Measurements from ENCODE around the gene CPNE1. TPM values are rescaled to one million over a fixed set of nuclear protein-coding genes. Genes with fewer than 3 reads are reported as not detected.
A peak's percentile ranks its signal among the peaks of the same experiment; 100 is the strongest.

The CPNE1 gene
- total RNA-seq, 1 donor from 2014 or later: 60.6 TPM

GRCh38 chr20:35630636-35631035 lies 34.1 kb downstream of the CPNE1 start:
- ATAC-seq (ENCODE audit: poor library complexity): no peak
- no peak for DNase-seq
- intact Hi-C loops (cut with DNase I): no loop called here

- no peak for DNase-seq
- intact Hi-C loops (cut with DNase I): no loop called here
- ATAC-seq (ENCODE audit: poor library complexity): no peak
These were observed 35.1 kb downstream of the CPNE1 start for GRCh38 chr20:35629427-35630145.

- no peak for DNase-seq
- ATAC-seq (ENCODE audit: poor library complexity): no peak
- intact Hi-C loops (cut with DNase I): no loop called here
These were observed 37.6 kb downstream of the CPNE1 start for GRCh38 chr20:35627121-35627520.

GRCh38 chr20:35626386-35627001 lies 38.2 kb downstream of the CPNE1 start:
- intact Hi-C loops (cut with DNase I): no loop called here
- ATAC-seq (ENCODE audit: poor library complexity): no peak
- no peak for DNase-seq

DNA sequence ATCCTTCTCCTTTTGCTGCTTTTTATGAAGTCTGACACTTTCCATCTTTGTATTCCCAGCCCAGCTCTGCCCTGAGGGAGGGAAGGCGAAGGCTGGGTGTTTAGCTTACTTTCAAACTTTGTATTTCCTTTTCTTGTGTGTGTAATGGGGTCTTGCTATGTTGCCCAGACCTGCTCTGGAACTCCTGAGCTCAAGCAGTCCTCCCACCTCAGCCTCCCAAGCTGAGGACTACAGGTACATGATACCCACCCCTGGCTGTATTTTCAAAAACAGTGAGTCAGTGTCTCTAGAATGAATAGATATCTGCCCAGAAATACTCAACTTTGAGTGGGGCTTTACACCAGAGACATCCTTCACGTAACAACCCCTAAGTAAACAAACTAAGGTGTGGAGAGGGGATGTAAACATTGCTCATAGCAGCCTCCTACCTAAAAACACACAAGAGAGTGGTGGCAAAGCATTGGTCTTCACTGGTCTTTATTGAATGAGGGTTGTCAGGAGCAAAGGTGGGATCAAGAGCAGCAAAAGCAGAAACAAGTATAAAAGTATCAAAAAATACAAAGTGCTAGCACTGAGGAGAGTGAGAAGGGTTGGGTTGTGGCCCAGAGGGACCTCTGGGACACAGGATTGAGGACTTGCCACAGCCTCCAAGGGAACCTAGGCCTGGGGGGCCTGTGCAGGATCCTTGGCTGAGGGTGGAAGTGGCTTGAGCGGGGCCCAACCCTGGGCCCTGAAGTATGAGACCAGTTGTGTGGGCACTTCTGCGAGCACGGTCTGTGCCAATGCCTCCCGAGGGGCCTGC lies 38.9 kb downstream of the CPNE1 start:
- intact Hi-C loops (cut with DNase I): no loop called here

GRCh38 chr20:35621560-35621946 lies 43.1 kb downstream of the CPNE1 start:
- no peak for DNase-seq
- no peak for ATAC-seq (ENCODE audit: poor library complexity)
- intact Hi-C loops (cut with DNase I): no loop called here

More for the DNA sequence above, 38.9 kb downstream of the CPNE1 start:
- DNase-seq: no peak
- ATAC-seq (ENCODE audit: poor library complexity): no peak

DNA sequence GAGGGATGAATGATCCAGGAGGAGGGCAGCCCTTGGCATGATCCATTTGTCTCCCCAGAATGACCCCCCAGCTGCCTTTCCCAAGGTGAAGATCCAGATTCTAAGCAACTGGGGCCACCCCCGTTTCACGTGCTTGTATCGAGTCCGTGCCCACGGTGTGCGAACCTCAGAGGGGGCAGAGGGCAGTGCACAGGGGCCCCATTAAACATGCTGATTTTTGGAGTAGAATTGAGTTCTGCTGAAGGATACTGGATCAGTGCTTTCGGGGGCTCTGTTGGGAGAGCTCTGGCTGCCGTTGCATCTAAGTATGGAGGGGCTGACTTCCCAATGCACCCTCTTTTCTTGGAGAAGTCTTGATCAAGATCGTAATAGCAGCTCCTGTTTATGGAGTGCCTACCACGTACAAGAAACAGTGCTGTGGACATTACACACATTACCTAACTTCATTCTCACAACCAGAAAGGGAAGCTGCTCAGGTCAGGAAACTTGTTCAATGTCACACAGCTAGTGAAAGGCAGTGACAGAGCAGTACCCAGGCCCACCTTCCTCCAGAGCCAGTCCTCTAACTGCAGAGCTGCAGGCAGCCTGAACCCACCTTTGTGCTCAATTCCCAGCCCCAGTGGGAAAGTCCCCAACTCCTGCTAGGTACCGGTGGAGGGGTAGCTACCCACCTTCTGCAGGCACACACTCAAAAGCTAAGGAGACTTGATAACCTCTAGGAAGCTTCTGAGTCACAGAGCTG lies 43.7 kb downstream of the CPNE1 start:
- intact Hi-C loops (cut with DNase I): no loop called here
- DNase-seq (no peak), ATAC-seq (ENCODE audit: poor library complexity) (no peak)

DNA sequence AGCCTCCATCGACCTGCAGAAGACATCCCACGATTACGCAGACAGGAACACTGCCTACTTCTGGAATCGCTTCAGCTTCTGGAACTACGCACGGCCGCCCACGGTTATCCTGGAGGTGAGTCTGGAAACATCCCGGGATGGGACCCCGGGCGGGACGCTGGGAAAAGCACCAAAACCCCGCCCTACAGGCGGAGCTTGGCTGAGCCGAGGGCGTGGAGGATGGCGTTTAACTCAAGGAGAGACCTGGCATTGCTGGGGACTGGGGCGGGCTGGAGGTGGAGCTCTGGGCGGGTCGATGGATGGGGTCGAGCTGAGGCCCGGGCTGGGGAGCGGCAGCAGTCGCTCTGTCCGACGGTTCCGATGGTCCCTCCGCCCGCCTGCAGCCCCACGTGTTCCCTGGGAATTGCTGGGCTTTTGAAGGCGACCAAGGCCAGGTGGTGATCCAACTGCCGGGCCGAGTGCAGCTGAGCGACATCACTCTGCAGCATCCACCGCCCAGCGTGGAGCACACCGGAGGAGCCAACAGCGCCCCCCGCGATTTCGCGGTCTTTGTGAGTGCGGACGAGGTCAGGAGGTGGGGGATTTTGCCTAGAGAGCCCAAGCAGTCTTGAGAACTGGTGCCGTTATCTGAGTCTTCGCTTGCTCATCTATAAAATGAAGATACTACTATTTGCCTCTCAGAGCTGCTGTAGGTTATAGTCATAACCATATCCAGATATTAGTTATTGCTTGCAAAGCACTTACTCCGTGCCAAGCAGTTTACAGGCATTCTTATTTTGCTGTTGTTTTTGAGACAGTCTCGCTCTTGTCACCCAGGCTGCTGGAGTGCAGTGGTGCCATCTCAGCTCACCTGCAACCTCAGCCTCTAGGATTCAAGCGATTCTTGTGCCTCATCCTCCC lies 45.3 kb downstream of the CPNE1 start:
- peak; percentile 88 for DNase-seq
- intact Hi-C loops (cut with DNase I): loop anchor here (5.0 kb wide), 1 partner anchor 43 kb away; the partner anchor contains the start of genes CPNE1 and RBM12
- peak; percentile 48 for ATAC-seq (ENCODE audit: poor library complexity)

GRCh38 chr20:35618263-35619131 lies 46.2 kb downstream of the CPNE1 start:
- ATAC-seq (ENCODE audit: poor library complexity) (no peak), DNase-seq (no peak)
- intact Hi-C loops (cut with DNase I): loop anchor here (5.0 kb wide), 1 partner anchor 44 kb away; the partner anchor contains the start of genes CPNE1 and RBM12

DNA sequence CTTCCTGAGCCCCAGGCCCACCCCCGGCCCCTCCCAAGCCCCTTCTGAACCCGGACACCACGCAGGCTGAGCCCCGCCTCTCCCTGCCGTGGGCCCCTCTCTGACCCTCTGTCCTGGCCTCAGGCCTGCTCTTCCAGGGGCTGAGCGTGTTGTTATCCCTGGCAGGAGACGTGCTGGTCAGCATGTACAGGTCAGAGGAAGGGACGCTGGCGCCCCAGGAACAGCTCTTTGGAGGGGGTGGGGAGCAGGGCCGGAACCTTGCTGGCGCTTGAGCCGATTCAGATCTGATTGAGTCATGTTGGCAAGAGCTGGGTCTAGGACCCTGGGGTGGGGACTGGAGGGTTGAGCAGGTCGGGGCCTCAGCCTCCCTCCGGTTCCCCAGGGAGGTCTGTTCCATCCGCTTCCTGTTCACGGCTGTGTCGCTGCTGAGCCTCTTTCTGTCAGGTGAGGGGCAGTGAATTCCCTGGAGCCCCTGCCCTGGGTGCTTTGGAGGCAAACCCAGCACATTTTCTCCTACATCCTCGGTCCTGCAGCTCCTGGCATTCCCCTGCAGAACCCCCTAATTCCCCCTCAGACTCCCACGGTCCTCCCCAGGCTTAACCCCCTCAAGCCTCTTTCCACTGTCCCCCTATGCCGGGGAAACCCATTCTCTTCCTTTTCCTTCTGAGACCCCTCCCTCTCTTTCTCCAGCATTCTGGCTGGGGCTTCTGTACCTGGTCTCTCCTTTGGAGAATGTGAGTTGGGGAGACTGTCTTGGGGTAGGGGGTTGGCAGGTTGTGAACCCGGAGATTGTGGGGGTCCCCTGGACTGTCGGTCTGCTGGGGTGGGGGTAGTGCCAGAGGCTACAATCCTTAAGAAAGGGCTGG lies 47.1 kb downstream of the CPNE1 start:
- intact Hi-C loops (cut with DNase I): loop anchor here (5.0 kb wide), 1 partner anchor 45 kb away; the partner anchor contains the start of genes CPNE1 and RBM12
- peak; percentile 12 for ATAC-seq (ENCODE audit: poor library complexity)
- DNase-seq: peak; percentile 60

- ATAC-seq (ENCODE audit: poor library complexity) (peak; percentile 73), DNase-seq (peak; percentile 94)
- intact Hi-C loops (cut with DNase I): loop anchor here (5.0 kb wide), 1 partner anchor 46 kb away; the partner anchor contains the start of genes CPNE1 and RBM12
These were observed 48.0 kb downstream of the CPNE1 start for GRCh38 chr20:35616465-35617396.

DNA sequence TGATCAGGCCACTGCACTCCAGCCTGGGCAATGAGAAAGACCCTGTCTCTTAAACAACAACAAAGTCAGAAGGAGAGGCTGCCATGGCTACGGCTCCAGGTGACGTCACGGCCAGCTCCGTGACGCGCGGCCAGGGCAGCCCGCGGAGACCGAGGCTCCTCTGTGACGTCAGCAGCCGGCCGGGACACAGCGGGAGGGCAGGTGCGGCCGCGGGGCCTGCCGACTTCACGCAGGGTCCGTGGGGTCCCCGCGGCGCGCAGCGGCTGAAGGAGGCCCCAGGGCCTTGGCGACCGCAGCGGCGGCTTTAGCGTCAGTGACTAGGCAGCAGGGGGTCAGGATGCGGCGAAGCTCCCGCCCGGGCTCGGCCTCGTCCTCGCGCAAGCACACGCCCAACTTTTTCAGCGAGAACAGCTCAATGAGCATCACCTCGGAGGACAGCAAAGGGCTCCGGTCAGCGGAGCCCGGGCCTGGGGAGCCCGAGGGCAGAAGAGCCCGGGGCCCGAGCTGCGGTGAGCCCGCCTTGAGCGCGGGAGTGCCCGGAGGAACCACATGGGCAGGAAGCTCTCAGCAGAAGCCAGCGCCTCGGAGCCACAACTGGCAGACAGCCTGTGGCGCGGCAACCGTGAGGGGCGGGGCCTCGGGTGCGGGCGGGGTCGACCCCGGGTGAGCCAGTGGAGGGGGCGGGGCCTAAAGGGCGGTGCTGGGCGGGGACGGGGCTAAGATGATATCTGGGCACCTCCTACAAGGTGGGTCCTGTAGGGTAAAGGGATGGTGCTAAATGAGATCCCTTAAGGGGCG lies 48.8 kb downstream of the CPNE1 start, which contains the start of gene SPAG4:
Gene SPAG4 (plus strand): TSS at position 163 of the 798 bp plus-strand sequence. CDS start 175 bp downstream, at position 338.
- DNase-seq (peak; percentile 99), ATAC-seq (ENCODE audit: poor library complexity) (peak; percentile 88)
- intact Hi-C loops (cut with DNase I): loop anchor here (5.0 kb wide), 1 partner anchor 46 kb away; the partner anchor contains the start of genes CPNE1 and RBM12

- ATAC-seq (ENCODE audit: poor library complexity) (no peak), DNase-seq (no peak)
- intact Hi-C loops (cut with DNase I): no loop called here
These were observed 53.2 kb downstream of the CPNE1 start for GRCh38 chr20:35611482-35611881.

All from Right ventricle myocardium superior (tissue), 1 donor.